Sigmoid colon (tissue), 4 donors: Measurements from ENCODE around the gene ENC1.

Experiments used
- CTCF ChIP-seq, 4 experiments: fragments of 450-650 bp in 3 of 4; fragments of 200-600 bp in 1 of 4; IDR thresholded peaks; one replicate each; pipeline ENCODE4 v1.5.1; 2016 to 2019; ENCODE audit warnings: antibody characterized with exemption in 4 of 4, mild to moderate bottlenecking in 3 of 4, moderate library complexity in 2 of 4
- POLR2A ChIP-seq, 2 donors: fragments of 450-650 bp; IDR thresholded peaks; one replicate each; pipeline ENCODE4 v1.6.1; 2016; ENCODE audit warnings: antibody characterized with exemption in 2 of 2, mild to moderate bottlenecking in 2 of 2, moderate library complexity in 2 of 2
- POLR2AphosphoS5 ChIP-seq, 4 donors: sonication (generic); formaldehyde crosslinking; IDR thresholded peaks; one replicate each; pipeline ENCODE4 v1.6.1; 2017; ENCODE audit warnings: antibody characterized with exemption in 4 of 4

- TF ChIP-seq POLR2A (IDR thresholded peaks at IDR 0.05) (no peak), CTCF (IDR thresholded peaks at IDR 0.05) (no peak), POLR2AphosphoS5 (IDR thresholded peaks at IDR 0.05) (no peak)
These were observed 26.9 kb upstream of the ENC1 start for GRCh38 chr5:74667396-74667795.
